ENCODE measurements around the gene DDRGK1. TPM values are rescaled to one million over a fixed set of nuclear protein-coding genes. Genes with fewer than 3 reads are reported as not detected.

DDRGK1 gene
- total RNA-seq, 1 donor from 2014 or later = 61.4 TPM

DNA sequence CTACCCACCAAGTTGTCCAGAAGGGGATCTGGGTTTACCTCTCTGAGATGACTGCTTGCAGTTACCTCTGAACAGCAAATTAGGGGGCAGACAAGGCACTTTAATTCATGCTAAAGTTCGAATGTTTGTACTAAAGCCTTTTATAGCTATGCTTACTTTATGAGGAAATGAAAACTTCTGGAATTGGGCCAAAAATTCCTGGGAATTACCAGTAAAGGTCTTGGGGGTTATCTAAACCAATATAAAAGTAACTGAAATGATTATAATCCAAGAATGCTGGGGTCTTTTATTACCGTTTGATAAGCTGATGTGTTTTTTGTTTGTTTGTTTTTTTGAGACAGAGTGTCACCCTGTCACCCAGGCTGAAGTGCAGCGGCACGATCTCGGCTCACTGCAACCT lies 23.2 kb downstream of the DDRGK1 start:
- no peak for DNase-seq (ENCODE audit: extremely low spot score in 2 of 2)
- Histone ChIP-seq H3K27ac (no peak overlapping the region), H3K36me3 (no peaks in the 10 kb centered on the region), H3K4me1 (no peaks in the 10 kb centered on the region), H3K4me3 (no peak overlapping the region), H3K27me3 (no peaks in the 10 kb centered on the region), H3K9me3 (no peaks in the 10 kb centered on the region)
- TF ChIP-seq POLR2AphosphoS5 (IDR thresholded peaks at IDR 0.05; ENCODE audit: insufficient read depth in 1 of 2, low read depth in 1 of 2) = no peak
- TF ChIP-seq POLR2A (IDR thresholded peaks at IDR 0.05) = no peak
- TF ChIP-seq CTCF (IDR thresholded peaks at IDR 0.05) = no peak
- intact Hi-C loops (cut with DNase I) = no loop called here

GRCh38 chr20:3180319-3180718 lies 24.2 kb downstream of the DDRGK1 start:
- H3K36me3 ChIP-seq = no peaks in the 10 kb centered on the region
- no peak overlapping the region for H3K4me3 ChIP-seq
- no peaks in the 10 kb centered on the region for H3K27me3 ChIP-seq
- no peak overlapping the region for H3K27ac ChIP-seq
- TF ChIP-seq CTCF (IDR thresholded peaks at IDR 0.05) = no peak
- no peak for TF ChIP-seq POLR2A (IDR thresholded peaks at IDR 0.05)
- TF ChIP-seq POLR2AphosphoS5 (IDR thresholded peaks at IDR 0.05; ENCODE audit: insufficient read depth in 1 of 2, low read depth in 1 of 2) = no peak
- no peaks in the 10 kb centered on the region for H3K4me1 ChIP-seq
- no peak for DNase-seq (ENCODE audit: extremely low spot score in 2 of 2)
- no peaks in the 10 kb centered on the region for H3K9me3 ChIP-seq
- intact Hi-C loops (cut with DNase I) = no loop called here

GRCh38 chr20:3177746-3178485 lies 26.6 kb downstream of the DDRGK1 start:
- Histone ChIP-seq H3K27me3 (no peaks in the 10 kb centered on the region), H3K36me3 (no peaks in the 10 kb centered on the region), H3K27ac (no peak overlapping the region), H3K4me3 (no peak overlapping the region), H3K4me1 (peaks cover 10% of the 10 kb centered on the region), H3K9me3 (no peaks in the 10 kb centered on the region)
- TF ChIP-seq POLR2AphosphoS5 (IDR thresholded peaks at IDR 0.05; ENCODE audit: insufficient read depth in 1 of 2, low read depth in 1 of 2) (no peak), POLR2A (IDR thresholded peaks at IDR 0.05) (no peak), CTCF (IDR thresholded peaks at IDR 0.05) (no peak)
- no peak for DNase-seq (ENCODE audit: extremely low spot score in 2 of 2)
- intact Hi-C loops (cut with DNase I) = no loop called here

DNA sequence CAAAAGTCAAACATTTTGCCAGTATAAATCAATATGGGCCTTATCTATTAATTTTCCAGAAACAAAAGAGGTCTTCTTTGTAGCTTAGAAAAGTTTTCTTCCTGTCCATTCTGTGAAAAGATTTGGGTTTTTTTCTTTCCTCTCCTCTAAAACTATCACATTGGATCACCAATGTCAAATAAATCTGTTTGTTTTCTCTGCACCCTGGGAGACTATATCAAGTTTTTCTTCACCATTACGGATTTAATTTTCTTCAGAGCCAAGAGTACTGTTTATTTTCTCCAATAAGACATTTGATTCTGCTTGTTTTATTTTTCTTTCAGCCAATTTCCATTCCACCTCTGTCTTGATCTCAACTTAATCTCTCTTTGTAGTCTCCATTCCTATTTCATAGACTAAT lies 29.2 kb downstream of the DDRGK1 start:
- intact Hi-C loops (cut with DNase I) = no loop called here
- Histone ChIP-seq H3K9me3 (no peaks in the 10 kb centered on the region), H3K4me3 (no peak overlapping the region), H3K36me3 (no peaks in the 10 kb centered on the region), H3K27me3 (no peaks in the 10 kb centered on the region), H3K27ac (no peak overlapping the region), H3K4me1 (peaks cover 21% of the 10 kb centered on the region)
- no peak for TF ChIP-seq POLR2AphosphoS5 (IDR thresholded peaks at IDR 0.05; ENCODE audit: insufficient read depth in 1 of 2, low read depth in 1 of 2)
- TF ChIP-seq POLR2A (IDR thresholded peaks at IDR 0.05) = no peak
- no peak for TF ChIP-seq CTCF (IDR thresholded peaks at IDR 0.05)
- no peak for DNase-seq (ENCODE audit: extremely low spot score in 2 of 2)

- no peaks in the 10 kb centered on the region for H3K36me3 ChIP-seq
- H3K4me3 ChIP-seq = peak overlapping the region; percentile 76 to 95
- peaks cover 21% of the 10 kb centered on the region for H3K4me1 ChIP-seq
- H3K27ac ChIP-seq = peak overlapping the region; percentile 81
- DNase-seq (ENCODE audit: extremely low spot score in 2 of 2) = no peak
- no peaks in the 10 kb centered on the region for H3K27me3 ChIP-seq
- intact Hi-C loops (cut with DNase I) = no loop called here
- no peaks in the 10 kb centered on the region for H3K9me3 ChIP-seq
- TF ChIP-seq CTCF (IDR thresholded peaks at IDR 0.05) (no peak), POLR2AphosphoS5 (IDR thresholded peaks at IDR 0.05; ENCODE audit: insufficient read depth in 1 of 2, low read depth in 1 of 2) (no peak), POLR2A (IDR thresholded peaks at IDR 0.05) (no peak)
Measured at GRCh38 chr20:3174442-3175261, 29.8 kb downstream of the DDRGK1 start.

Measured in vagina (tissue), 2 donors.